Nephron progenitor cell (in vitro differentiated cells): ENCODE data around the gene PDE4D.

Experiments
- DNase-seq: peaks from one replicate; pipeline ENCODE4 v3.0.0; 2021
- H3K27ac Mint-ChIP-seq: 2 replicates; pipeline ENCODE4 v1.8.0; 2021; ENCODE audit warnings: mild to moderate bottlenecking, moderate library complexity, mixed read lengths
- H3K27me3 Mint-ChIP-seq: 2 replicates; pipeline ENCODE4 v1.8.0; 2021; ENCODE audit warnings: mild to moderate bottlenecking, low read depth, mixed read lengths; ENCODE audit not compliant: poor library complexity
- H3K36me3 Mint-ChIP-seq: 2 replicates; pipeline ENCODE4 v1.8.0; 2021; ENCODE audit warnings: low read depth, mixed read lengths
- H3K4me1 Mint-ChIP-seq: 2 replicates; pipeline ENCODE4 v1.8.0; 2021; ENCODE audit warnings: mixed read lengths
- H3K4me3 Mint-ChIP-seq: 2 replicates; pipeline ENCODE4 v1.8.0; 2021; ENCODE audit warnings: mild to moderate bottlenecking, moderate library complexity, mixed read lengths
- H3K9me3 Mint-ChIP-seq: 2 replicates; pipeline ENCODE4 v1.8.0; 2021; ENCODE audit warnings: mild to moderate bottlenecking, moderate library complexity, mixed read lengths
- CTCF ChIP-seq: fragments of 200-600 bp; sonication (generic); IDR thresholded peaks from 2 replicates; pipeline ENCODE4 v1.5.0; 2021; ENCODE audit warnings: antibody characterized with exemption

PDE4D gene

GRCh38 chr5:59873113-59873512 lies 20.4 kb downstream of the PDE4D start:
- H3K36me3 Mint-ChIP-seq: no peaks in the 10 kb centered on the region
- no peaks in the 10 kb centered on the region for H3K9me3 Mint-ChIP-seq
- no peak for DNase-seq
- H3K27ac Mint-ChIP-seq: no peak overlapping the region
- TF ChIP-seq CTCF: no peak
- peaks cover 5% of the 10 kb centered on the region for H3K4me1 Mint-ChIP-seq
- no peak overlapping the region for H3K4me3 Mint-ChIP-seq
- H3K27me3 Mint-ChIP-seq: peaks cover 5% of the 10 kb centered on the region

- H3K4me3 Mint-ChIP-seq: no peak overlapping the region
- no peak for TF ChIP-seq CTCF
- H3K27ac Mint-ChIP-seq: no peak overlapping the region
- no peaks in the 10 kb centered on the region for H3K36me3 Mint-ChIP-seq
- peaks cover 8% of the 10 kb centered on the region for H3K27me3 Mint-ChIP-seq
- no peak for DNase-seq
- peaks cover under 1% of the 10 kb centered on the region for H3K4me1 Mint-ChIP-seq
- no peaks in the 10 kb centered on the region for H3K9me3 Mint-ChIP-seq
Measured at GRCh38 chr5:59866661-59867060, 26.9 kb downstream of the PDE4D start.

GRCh38 chr5:59864718-59865117 lies 28.8 kb downstream of the PDE4D start:
- Mint-ChIP-seq H3K27ac (no peak overlapping the region), H3K36me3 (no peaks in the 10 kb centered on the region), H3K27me3 (peaks cover 8% of the 10 kb centered on the region), H3K4me3 (no peak overlapping the region), H3K4me1 (no peaks in the 10 kb centered on the region), H3K9me3 (no peaks in the 10 kb centered on the region)
- no peak for TF ChIP-seq CTCF
- DNase-seq: no peak

GRCh38 chr5:59863777-59864176 lies 29.7 kb downstream of the PDE4D start:
- Mint-ChIP-seq H3K27me3 (peaks cover 4% of the 10 kb centered on the region), H3K27ac (no peak overlapping the region), H3K4me3 (no peak overlapping the region), H3K36me3 (no peaks in the 10 kb centered on the region), H3K9me3 (no peaks in the 10 kb centered on the region), H3K4me1 (no peaks in the 10 kb centered on the region)
- DNase-seq: no peak
- no peak for TF ChIP-seq CTCF

GRCh38 chr5:59856358-59856757 lies 37.2 kb downstream of the PDE4D start:
- Mint-ChIP-seq H3K9me3 (no peaks in the 10 kb centered on the region), H3K27ac (no peak overlapping the region), H3K4me3 (no peak overlapping the region), H3K27me3 (peaks cover 6% of the 10 kb centered on the region), H3K36me3 (no peaks in the 10 kb centered on the region), H3K4me1 (no peaks in the 10 kb centered on the region)
- no peak for DNase-seq
- TF ChIP-seq CTCF: no peak

GRCh38 chr5:59850766-59851165 lies 42.8 kb downstream of the PDE4D start:
- no peak for TF ChIP-seq CTCF
- no peaks in the 10 kb centered on the region for H3K36me3 Mint-ChIP-seq
- H3K27me3 Mint-ChIP-seq: peaks cover 9% of the 10 kb centered on the region

More at GRCh38 chr5:59850766-59851165, 42.8 kb downstream of the PDE4D start:
- no peaks in the 10 kb centered on the region for H3K9me3 Mint-ChIP-seq
- H3K27ac Mint-ChIP-seq: no peak overlapping the region
- no peak overlapping the region for H3K4me3 Mint-ChIP-seq
- DNase-seq: no peak
- H3K4me1 Mint-ChIP-seq: no peaks in the 10 kb centered on the region
